ENCODE results near the gene ZBTB49. TPM values are rescaled to one million over a fixed set of nuclear protein-coding genes. Genes with fewer than 3 reads are reported as not detected.
A peak's percentile ranks its signal among the peaks of the same experiment; 100 is the strongest.

ZBTB49 gene
- total RNA-seq, 1 donor from 2014 or later = 3.9 TPM

DNA sequence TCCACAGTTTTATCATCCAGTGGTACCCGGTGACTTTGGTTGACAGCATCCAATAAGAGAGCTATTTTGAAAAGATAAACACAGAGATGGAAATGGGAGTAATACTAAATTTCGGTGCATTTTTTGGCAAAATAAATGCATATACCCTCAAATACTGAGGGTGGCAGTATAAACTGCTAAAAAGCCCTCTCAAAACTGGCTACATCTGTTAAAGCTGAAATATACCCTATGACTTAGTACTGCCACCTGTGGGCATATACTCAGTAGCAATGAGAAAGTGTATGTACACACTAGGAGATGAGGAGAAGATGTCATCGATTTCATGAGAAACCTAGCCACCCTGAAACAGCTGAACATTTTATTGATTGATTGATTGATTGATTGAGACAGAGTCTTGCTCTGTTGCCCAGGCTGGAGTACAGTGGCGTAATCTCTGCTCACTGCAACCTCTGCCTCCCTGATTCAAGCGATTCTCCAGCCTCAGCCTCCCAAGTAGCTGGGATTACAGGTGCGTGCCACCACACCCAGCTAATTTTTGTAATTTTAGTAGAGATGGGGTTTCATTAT is 29.8 kb upstream of the ZBTB49 start:
- DNase-seq (ENCODE audit: low read depth) (peak; percentile 72), FAIRE-seq (no peak)
- Histone ChIP-seq H3K27me3 (ENCODE audit: control insufficient read depth, insufficient read depth, low read length) (no peaks in the 10 kb centered on the region), H3K36me3 (ENCODE audit: control insufficient read depth, insufficient read depth, low read length) (no peaks in the 10 kb centered on the region), H3K4me3 (ENCODE audit: low read depth, low read length) (no peak overlapping the region)
- TF ChIP-seq, protein P1, sequence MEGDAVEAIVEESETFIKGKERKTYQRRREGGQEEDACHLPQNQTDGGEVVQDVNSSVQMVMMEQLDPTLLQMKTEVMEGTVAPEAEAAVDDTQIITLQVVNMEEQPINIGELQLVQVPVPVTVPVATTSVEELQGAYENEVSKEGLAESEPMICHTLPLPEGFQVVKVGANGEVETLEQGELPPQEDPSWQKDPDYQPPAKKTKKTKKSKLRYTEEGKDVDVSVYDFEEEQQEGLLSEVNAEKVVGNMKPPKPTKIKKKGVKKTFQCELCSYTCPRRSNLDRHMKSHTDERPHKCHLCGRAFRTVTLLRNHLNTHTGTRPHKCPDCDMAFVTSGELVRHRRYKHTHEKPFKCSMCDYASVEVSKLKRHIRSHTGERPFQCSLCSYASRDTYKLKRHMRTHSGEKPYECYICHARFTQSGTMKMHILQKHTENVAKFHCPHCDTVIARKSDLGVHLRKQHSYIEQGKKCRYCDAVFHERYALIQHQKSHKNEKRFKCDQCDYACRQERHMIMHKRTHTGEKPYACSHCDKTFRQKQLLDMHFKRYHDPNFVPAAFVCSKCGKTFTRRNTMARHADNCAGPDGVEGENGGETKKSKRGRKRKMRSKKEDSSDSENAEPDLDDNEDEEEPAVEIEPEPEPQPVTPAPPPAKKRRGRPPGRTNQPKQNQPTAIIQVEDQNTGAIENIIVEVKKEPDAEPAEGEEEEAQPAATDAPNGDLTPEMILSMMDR (IDR thresholded peaks at IDR 0.05; ENCODE audit: insufficient read depth, low read length, severe bottlenecking) = peak; percentile 19

DNA sequence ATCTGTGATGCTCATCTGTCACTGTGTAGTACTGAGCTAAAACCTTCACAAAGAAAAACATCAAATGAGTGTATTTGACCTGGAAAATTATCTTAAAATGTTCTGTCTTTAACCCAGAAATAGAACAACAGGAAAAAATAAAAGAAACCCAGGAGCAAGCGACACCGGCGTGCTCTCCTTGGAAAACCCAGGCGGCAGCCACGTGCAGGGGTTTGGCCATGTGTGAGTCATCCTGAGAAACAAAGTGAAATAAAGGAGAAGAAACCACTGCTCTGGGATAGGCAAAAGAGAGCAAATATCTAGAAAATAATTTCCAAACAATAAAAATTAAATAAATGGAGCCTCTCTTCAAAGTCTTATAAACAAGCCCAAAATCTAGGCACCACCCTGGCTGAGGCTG is 22.1 kb upstream of the ZBTB49 start:
- no peaks in the 10 kb centered on the region for H3K27me3 ChIP-seq (ENCODE audit: control insufficient read depth, insufficient read depth, low read length)
- no peak for DNase-seq (ENCODE audit: low read depth)
- no peak for FAIRE-seq
- peaks cover 1% of the 10 kb centered on the region for H3K36me3 ChIP-seq (ENCODE audit: control insufficient read depth, insufficient read depth, low read length)
- TF ChIP-seq, protein P1 (IDR thresholded peaks at IDR 0.05; ENCODE audit: insufficient read depth, low read length, severe bottlenecking) = no peak
- H3K4me3 ChIP-seq (ENCODE audit: low read depth, low read length) = no peak overlapping the region

DNA sequence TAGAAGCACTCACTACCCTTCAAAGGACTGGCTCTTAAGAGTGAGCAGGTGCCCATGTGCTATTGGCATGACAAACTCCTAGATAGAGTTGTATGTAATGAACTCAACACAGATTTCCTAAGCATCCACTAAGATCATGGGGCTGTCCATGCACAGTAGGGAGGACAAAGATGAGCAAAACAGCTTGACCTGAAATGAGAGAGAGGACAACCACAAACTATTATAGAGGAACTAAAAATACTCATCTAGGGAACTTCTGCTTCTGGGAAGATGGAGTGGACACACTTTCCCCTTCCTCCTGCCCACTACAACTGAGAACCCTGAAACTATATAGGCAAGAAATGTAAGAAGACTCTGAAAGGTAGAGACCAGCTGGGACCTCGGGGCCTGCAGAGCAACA is 21.3 kb upstream of the ZBTB49 start:
- Histone ChIP-seq H3K27me3 (ENCODE audit: control insufficient read depth, insufficient read depth, low read length) (no peaks in the 10 kb centered on the region), H3K4me3 (ENCODE audit: low read depth, low read length) (no peak overlapping the region), H3K36me3 (ENCODE audit: control insufficient read depth, insufficient read depth, low read length) (peaks cover 1% of the 10 kb centered on the region)
- no peak for DNase-seq (ENCODE audit: low read depth)
- no peak for FAIRE-seq
- TF ChIP-seq, protein P1 (IDR thresholded peaks at IDR 0.05; ENCODE audit: insufficient read depth, low read length, severe bottlenecking) = no peak

DNA sequence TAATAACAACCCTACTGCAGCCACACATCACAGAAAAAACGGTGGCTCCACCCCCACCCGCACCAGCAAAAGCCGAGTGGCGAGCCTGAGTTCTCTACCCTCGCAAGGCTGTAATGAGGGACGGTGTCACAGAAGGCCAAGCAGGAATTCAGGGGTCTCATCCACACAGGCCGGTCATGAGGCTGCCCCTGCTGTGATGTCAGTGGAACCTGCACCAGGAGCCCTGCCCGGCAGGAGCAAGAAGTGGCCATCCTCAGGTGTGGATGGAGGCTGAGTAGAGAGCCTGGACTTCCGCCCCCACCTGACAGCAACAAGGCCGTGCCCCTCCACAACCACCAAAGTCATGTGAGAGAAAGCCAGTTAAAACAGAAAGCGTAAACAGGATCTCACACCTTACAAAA is 20.7 kb upstream of the ZBTB49 start:
- H3K27me3 ChIP-seq (ENCODE audit: control insufficient read depth, insufficient read depth, low read length) = no peaks in the 10 kb centered on the region
- TF ChIP-seq, protein P1 (IDR thresholded peaks at IDR 0.05; ENCODE audit: insufficient read depth, low read length, severe bottlenecking) = no peak

DNA sequence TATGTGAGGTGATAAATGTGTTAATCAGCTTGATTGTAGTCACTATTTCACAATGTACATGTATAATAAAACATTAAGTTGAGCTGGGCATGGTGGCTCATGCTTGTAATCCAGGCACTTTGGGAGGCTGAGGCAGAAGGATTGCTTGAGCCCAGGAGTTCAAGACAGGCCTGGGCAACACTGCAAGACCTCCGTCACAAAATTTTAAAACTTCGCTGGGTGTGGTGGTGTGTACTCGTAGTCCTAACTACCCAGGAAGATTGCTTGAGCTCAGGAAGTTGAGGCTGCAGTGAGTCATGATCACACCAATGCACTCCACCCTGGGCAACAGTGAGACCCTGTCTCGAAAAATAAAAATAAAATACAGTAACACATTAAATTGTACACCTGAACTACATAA is 20.2 kb upstream of the ZBTB49 start:
- Histone ChIP-seq H3K36me3 (ENCODE audit: control insufficient read depth, insufficient read depth, low read length) (peaks cover 4% of the 10 kb centered on the region), H3K27me3 (ENCODE audit: control insufficient read depth, insufficient read depth, low read length) (no peaks in the 10 kb centered on the region), H3K4me3 (ENCODE audit: low read depth, low read length) (no peak overlapping the region)
- DNase-seq (ENCODE audit: low read depth) (peak; percentile 93), FAIRE-seq (no peak)
- TF ChIP-seq, protein P1 (IDR thresholded peaks at IDR 0.05; ENCODE audit: insufficient read depth, low read length, severe bottlenecking) = no peak

More for the DNA sequence above, 20.7 kb upstream of the ZBTB49 start:
- DNase-seq (ENCODE audit: low read depth) (no peak), FAIRE-seq (no peak)
- peaks cover 4% of the 10 kb centered on the region for H3K36me3 ChIP-seq (ENCODE audit: control insufficient read depth, insufficient read depth, low read length)
- no peak overlapping the region for H3K4me3 ChIP-seq (ENCODE audit: low read depth, low read length)

DNA sequence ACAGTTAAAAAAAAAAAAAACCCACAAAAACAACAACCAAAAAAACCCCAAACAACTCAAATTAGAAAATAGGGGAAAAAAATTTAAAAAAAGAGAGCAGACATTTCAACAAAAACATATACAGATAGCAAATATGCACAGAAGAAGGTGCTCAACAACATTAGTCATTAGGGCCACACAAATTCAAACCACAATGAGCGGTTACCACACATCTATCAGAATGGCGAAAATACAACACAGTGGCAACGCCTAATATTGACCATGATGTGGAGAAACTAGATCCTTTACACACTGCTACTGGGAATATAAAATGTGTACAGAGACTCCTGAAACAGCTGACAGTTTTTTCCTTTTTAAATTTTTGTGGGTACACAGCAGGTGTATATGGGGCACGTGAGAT is 19.5 kb upstream of the ZBTB49 start:
- peak; percentile 78 for DNase-seq (ENCODE audit: low read depth)

More for the DNA sequence above, 19.5 kb upstream of the ZBTB49 start:
- Histone ChIP-seq H3K36me3 (ENCODE audit: control insufficient read depth, insufficient read depth, low read length) (peaks cover 6% of the 10 kb centered on the region), H3K4me3 (ENCODE audit: low read depth, low read length) (no peak overlapping the region), H3K27me3 (ENCODE audit: control insufficient read depth, insufficient read depth, low read length) (no peaks in the 10 kb centered on the region)
- FAIRE-seq = no peak
- TF ChIP-seq, protein P1 (IDR thresholded peaks at IDR 0.05; ENCODE audit: insufficient read depth, low read length, severe bottlenecking) = no peak

Measured in bronchial epithelial cell (primary cell).